PC-3 (cell line): ENCODE measurements around the gene DTNBP1. TPM values are rescaled to one million over a fixed set of nuclear protein-coding genes. Genes with fewer than 3 reads are reported as not detected.
A peak's percentile ranks its signal among the peaks of the same experiment; 100 is the strongest.

Experiments
- ATAC-seq: fragments of 200-7000 bp; cut with Tn5 transposase; 2 replicates; pipeline ENCODE4 v1.9.1; 2020; ENCODE audit warnings: mild to moderate bottlenecking, moderate library complexity
- BruUV-seq: library from RNA; stranded (reverse); fragments of 400-500 nt; replicated peaks from 2 replicates; lab custom pipeline; 2021; lab: Mats Ljungman, UMichigan
- CTCF ChIA-PET: fragments of 300-600 bp; sonication (Branson Sonifier 250); formaldehyde crosslinking; loops from one replicate; lab custom pipeline; 2022; ENCODE audit warnings: antibody characterized with exemption; lab: Charles Lee
- POLR2A ChIA-PET: fragments of 300-600 bp; sonication (Branson Sonifier 250); formaldehyde crosslinking; loops from one replicate; lab custom pipeline; 2022; ENCODE audit warnings: antibody characterized with exemption; ENCODE audit not compliant: unreplicated experiment; lab: Charles Lee
- DNase-seq: peaks from one replicate; pipeline ENCODE4 v3.0.0-alpha.2; 2015
- H2AFZ ChIP-seq: fragments of 300-600 bp; sonication (generic); 2 replicates; pipeline ENCODE4 v1.6.0; 2016; ENCODE audit warnings: antibody characterized with exemption, low read length
- H3F3A ChIP-seq: fragments of 300-600 bp; sonication (generic); one replicate; pipeline ENCODE4 v1.6.0; 2017; ENCODE audit warnings: antibody characterized with exemption, low read length, control low read depth, mild to moderate bottlenecking; ENCODE audit not compliant: unreplicated experiment
- H3K27ac ChIP-seq: fragments of 300-600 bp; sonication (generic); 2 replicates; pipeline ENCODE4 v1.5.1; 2016; ENCODE audit warnings: mild to moderate bottlenecking, low read length
- H3K27me3 ChIP-seq: fragments of 300-600 bp; sonication (generic); 2 replicates; pipeline ENCODE4 v1.6.1; 2016; ENCODE audit warnings: low read length, mixed read lengths
- H3K36me3 ChIP-seq: fragments of 300-600 bp; sonication (generic); 2 replicates; pipeline ENCODE4 v1.6.1; 2016; ENCODE audit warnings: low read depth, mixed run types, low read length, mixed read lengths
- H3K4me1 ChIP-seq: fragments of 300-600 bp; sonication (generic); 2 replicates; pipeline ENCODE4 v1.5.1; 2016; ENCODE audit warnings: low read length; ENCODE audit not compliant: insufficient read depth
- H3K4me2 ChIP-seq: fragments of 300-600 bp; sonication (generic); 2 replicates; pipeline ENCODE4 v1.6.0; 2016; ENCODE audit warnings: low read length
- H3K4me3 ChIP-seq: fragments of 300-600 bp; sonication (generic); 2 replicates; pipeline ENCODE4 v1.5.1; 2016; ENCODE audit warnings: mild to moderate bottlenecking, low read length, mixed read lengths
- H3K79me2 ChIP-seq: fragments of 300-600 bp; sonication (generic); 2 replicates; pipeline ENCODE4 v1.6.1; 2017; ENCODE audit warnings: low read length, mixed read lengths
- H3K9ac ChIP-seq: fragments of 300-600 bp; sonication (generic); 2 replicates; pipeline ENCODE4 v1.6.0; 2016; ENCODE audit warnings: mild to moderate bottlenecking, low read length
- H3K9me2 ChIP-seq: fragments of 300-600 bp; sonication (generic); replicated peaks from 2 replicates; pipeline ENCODE4 v1.6.1; 2016; ENCODE audit warnings: mixed run types, low read length, mixed read lengths
- H3K9me3 ChIP-seq: fragments of 300-600 bp; sonication (generic); 2 replicates; pipeline ENCODE4 v1.6.1; 2016; ENCODE audit warnings: low read length, mixed read lengths
- H4K20me1 ChIP-seq: fragments of 300-600 bp; sonication (generic); 2 replicates; pipeline ENCODE4 v1.6.1; 2016; ENCODE audit warnings: low read length, mixed read lengths
- EZH2 ChIP-seq: fragments of 300-600 bp; sonication (generic); IDR thresholded peaks from one replicate; pipeline ENCODE4 v1.6.1; 2017; ENCODE audit warnings: antibody characterized with exemption, mild to moderate bottlenecking, low read length; ENCODE audit not compliant: unreplicated experiment
- EZH2phosphoT487 ChIP-seq: fragments of 300-600 bp; sonication (generic); IDR thresholded peaks from 2 replicates; pipeline ENCODE4 v1.6.1; 2018; ENCODE audit warnings: mild to moderate bottlenecking, antibody characterized with exemption, low read length, borderline replicate concordance
- intact Hi-C: fragments of 100-400 bp; cut with micrococcal nuclease; formaldehyde crosslinking; loops from 2 replicates; pipeline ENCODE4 v1.9.0; 2023
- total RNA-seq: library from RNA; depleted of rRNA; stranded (reverse); fragments of >200 nt; gene quantifications from 2 replicates; pipeline ENCODE4 v1.2.3, GENCODE V29; 2014
- TF ChIP-seq, protein P1 (sequence below): fragments of 300-600 bp; sonication (generic); conservative IDR thresholded peaks from 2 replicates; pipeline ENCODE4 v1.5.1; 2017; ENCODE audit warnings: antibody characterized with exemption, low read depth, mild to moderate bottlenecking, low read length

Gene DTNBP1
- total RNA-seq, 1 experiment from 2014 or later, result 7.9 TPM

DNA sequence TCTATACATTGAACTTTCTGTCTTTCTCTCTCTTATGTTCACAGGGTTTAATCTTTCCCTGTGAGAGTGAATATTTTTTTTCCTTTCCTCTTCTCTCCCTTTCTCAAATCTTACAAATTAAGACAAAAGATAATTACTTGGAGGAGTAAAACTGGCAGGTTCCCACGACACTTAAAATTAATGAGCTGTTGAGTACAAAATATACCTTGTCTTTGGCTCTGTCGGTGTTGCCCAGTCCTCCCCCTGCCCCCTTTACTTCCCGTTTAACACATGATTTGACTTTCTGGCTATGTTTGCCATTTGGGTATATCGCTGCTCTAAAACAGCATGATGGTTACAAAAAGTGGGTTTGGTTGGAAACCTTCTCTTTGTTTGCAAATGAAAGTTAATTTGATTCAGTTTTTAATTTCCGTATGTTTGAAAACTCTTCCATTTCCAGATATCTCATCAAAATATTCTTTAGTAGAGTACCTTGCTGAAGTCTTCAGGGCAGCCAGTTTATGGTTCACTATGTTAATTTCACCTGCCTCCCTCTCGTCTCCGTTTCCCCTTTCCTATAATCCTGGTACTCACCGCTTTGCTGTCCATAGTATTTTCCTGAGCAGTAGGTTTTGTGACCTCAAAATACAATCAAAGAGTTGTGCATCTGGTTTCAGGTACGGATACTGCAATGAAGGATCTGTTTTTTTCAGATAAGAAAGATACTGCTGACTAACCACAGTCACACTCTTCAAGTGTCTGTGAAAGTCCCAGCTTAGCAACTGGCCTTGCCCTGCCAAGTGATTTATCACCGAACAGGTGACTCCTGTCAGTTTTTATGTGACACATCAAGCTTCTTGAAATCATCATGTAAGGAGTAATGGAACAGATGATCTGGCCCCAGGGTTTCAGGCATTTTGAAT lies 181.2 kb downstream of the DTNBP1 start:
- ChIA-PET CTCF (no interaction called here), POLR2A (no interaction called here)
- peak; percentile 18 for DNase-seq
- Histone ChIP-seq H3K9ac (no peak overlapping the region), H3K79me2 (peaks cover 39% of the 10 kb centered on the region; the same call in 1 of the 2 replicates), H3K9me2 (no peaks in the 10 kb centered on the region), H3K4me2 (no peak overlapping the region), H3K4me1 (peaks cover 16% of the 10 kb centered on the region), H4K20me1 (no peaks in the 10 kb centered on the region), H3K4me3 (no peak overlapping the region), H2AFZ (no peak overlapping the region), H3K27ac (no peak overlapping the region), H3K27me3 (no peaks in the 10 kb centered on the region), H3F3A (no peaks in the 10 kb centered on the region), H3K36me3 (no peaks in the 10 kb centered on the region), H3K9me3 (no peaks in the 10 kb centered on the region)
- ATAC-seq, result no peak
- intact Hi-C loops, result no loop called here
- TF ChIP-seq EZH2phosphoT487 (no peak), EZH2 (no peak)
- TF ChIP-seq, protein P1, sequence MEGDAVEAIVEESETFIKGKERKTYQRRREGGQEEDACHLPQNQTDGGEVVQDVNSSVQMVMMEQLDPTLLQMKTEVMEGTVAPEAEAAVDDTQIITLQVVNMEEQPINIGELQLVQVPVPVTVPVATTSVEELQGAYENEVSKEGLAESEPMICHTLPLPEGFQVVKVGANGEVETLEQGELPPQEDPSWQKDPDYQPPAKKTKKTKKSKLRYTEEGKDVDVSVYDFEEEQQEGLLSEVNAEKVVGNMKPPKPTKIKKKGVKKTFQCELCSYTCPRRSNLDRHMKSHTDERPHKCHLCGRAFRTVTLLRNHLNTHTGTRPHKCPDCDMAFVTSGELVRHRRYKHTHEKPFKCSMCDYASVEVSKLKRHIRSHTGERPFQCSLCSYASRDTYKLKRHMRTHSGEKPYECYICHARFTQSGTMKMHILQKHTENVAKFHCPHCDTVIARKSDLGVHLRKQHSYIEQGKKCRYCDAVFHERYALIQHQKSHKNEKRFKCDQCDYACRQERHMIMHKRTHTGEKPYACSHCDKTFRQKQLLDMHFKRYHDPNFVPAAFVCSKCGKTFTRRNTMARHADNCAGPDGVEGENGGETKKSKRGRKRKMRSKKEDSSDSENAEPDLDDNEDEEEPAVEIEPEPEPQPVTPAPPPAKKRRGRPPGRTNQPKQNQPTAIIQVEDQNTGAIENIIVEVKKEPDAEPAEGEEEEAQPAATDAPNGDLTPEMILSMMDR, result no peak
- no TSS peak for BruUV-seq

DNA sequence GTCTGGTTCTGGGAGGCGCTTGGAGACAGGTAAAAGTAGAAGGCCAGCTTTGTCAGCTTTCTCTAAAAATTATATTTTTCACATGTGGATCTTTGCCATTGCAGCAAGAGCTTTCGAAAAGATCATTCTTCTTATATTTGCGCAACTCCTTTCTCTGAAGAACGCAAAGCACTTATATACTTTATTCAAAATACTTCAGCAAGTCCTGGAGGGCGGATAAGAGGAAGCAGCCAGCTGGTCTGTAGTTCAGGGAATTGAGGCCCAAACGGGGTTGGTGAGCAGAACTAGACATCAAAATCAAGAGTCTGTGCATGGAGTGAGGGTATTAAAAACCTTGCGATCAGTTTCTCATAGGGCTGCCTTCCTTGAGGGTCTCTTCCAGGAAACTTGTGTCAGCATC lies 182.3 kb downstream of the DTNBP1 start:
- BruUV-seq, result no TSS peak
- POLR2A ChIA-PET, result no interaction called here
- no peaks in the 10 kb centered on the region for H3K27me3 ChIP-seq
- no peak overlapping the region for H2AFZ ChIP-seq
- peaks cover 39% of the 10 kb centered on the region; the same call in 1 of the 2 replicates for H3K79me2 ChIP-seq
- no peak for TF ChIP-seq EZH2phosphoT487
- no peak for TF ChIP-seq EZH2
- TF ChIP-seq, protein P1, result no peak
- no peak for ATAC-seq
- no peaks in the 10 kb centered on the region for H4K20me1 ChIP-seq
- peaks cover 16% of the 10 kb centered on the region for H3K4me1 ChIP-seq
- H3K36me3 ChIP-seq, result no peaks in the 10 kb centered on the region; the same call in 1 of the 2 replicates
- H3K9me2 ChIP-seq, result no peaks in the 10 kb centered on the region
- no peak overlapping the region for H3K4me3 ChIP-seq
- H3K9me3 ChIP-seq, result no peaks in the 10 kb centered on the region
- H3K27ac ChIP-seq, result no peak overlapping the region
- no peak overlapping the region for H3K4me2 ChIP-seq
- CTCF ChIA-PET, result no interaction called here
- no peaks in the 10 kb centered on the region for H3F3A ChIP-seq
- H3K9ac ChIP-seq, result no peak overlapping the region
- DNase-seq, result no peak
- intact Hi-C loops, result no loop called here

DNA sequence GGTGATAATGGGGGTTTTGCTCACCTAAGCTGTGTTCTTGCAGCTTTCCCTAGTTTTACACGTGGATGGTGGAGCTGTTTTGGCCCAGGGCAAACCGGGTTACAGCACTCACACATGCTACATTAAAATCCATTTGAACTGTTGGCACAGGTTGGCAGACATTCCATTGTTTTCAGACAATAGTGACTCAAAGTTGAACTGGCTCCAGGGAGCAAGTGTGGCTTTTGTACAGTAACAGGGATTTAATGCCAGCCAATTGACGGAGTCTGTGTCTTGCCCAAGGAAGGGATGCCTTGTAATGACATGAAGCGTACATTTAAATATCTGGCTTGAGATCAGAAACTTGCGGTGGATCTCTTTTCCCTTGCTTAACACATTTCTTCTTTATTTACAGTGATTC lies 183.1 kb downstream of the DTNBP1 start:
- Histone ChIP-seq H2AFZ (no peak overlapping the region), H3K79me2 (peaks cover 39% of the 10 kb centered on the region; the same call in 1 of the 2 replicates), H3K9me2 (no peaks in the 10 kb centered on the region), H3K9me3 (no peaks in the 10 kb centered on the region), H3K27me3 (no peaks in the 10 kb centered on the region), H3K36me3 (no peaks in the 10 kb centered on the region; the same call in 1 of the 2 replicates), H3K4me3 (no peak overlapping the region), H3K27ac (no peak overlapping the region), H3K4me2 (no peak overlapping the region), H4K20me1 (no peaks in the 10 kb centered on the region), H3K9ac (no peak overlapping the region), H3F3A (no peaks in the 10 kb centered on the region), H3K4me1 (peaks cover 16% of the 10 kb centered on the region)
- ChIA-PET POLR2A (no interaction called here), CTCF (no interaction called here)
- TF ChIP-seq, protein P1, result no peak
- intact Hi-C loops, result no loop called here
- no TSS peak for BruUV-seq
- peak; percentile 78 for ATAC-seq
- peak; percentile 90 for DNase-seq
